ACC112 (cell line): Measurements from ENCODE around the gene MACF1.

ENCODE experiments used
- H2AFZ ChIP-seq: fragments of 200-600 bp; sonication (generic); one replicate; pipeline ENCODE4 v1.6.0; 2017; ENCODE audit warnings: antibody characterized with exemption, low read length; ENCODE audit not compliant: unreplicated experiment
- H3K27ac ChIP-seq: fragments of 200-600 bp; sonication (generic); 2 replicates; pipeline ENCODE4 v1.5.1; 2014; ENCODE audit warnings: low read depth, mild to moderate bottlenecking, antibody characterized with exemption, low read length, moderate library complexity
- H3K27me3 ChIP-seq: fragments of 200-600 bp; sonication (generic); 2 replicates; pipeline ENCODE4 v1.6.1; 2014; ENCODE audit warnings: mild to moderate bottlenecking, antibody characterized with exemption, low read length, moderate library complexity, mixed read lengths; ENCODE audit not compliant: insufficient read depth
- H3K36me3 ChIP-seq: fragments of 200-600 bp; sonication (generic); 2 replicates; pipeline ENCODE4 v1.6.1; 2016; ENCODE audit warnings: mild to moderate bottlenecking, antibody characterized with exemption, low read length, moderate library complexity, mixed read lengths; ENCODE audit not compliant: insufficient read depth
- H3K4me1 ChIP-seq: fragments of 200-600 bp; sonication (generic); one replicate; pipeline ENCODE4 v1.6.1; 2016; ENCODE audit warnings: low read length, mixed read lengths; ENCODE audit not compliant: insufficient read depth, unreplicated experiment, control insufficient read depth
- H3K4me3 ChIP-seq: fragments of 200-600 bp; sonication (generic); 2 replicates; pipeline ENCODE4 v1.5.1; 2014; ENCODE audit warnings: mild to moderate bottlenecking, low read depth, low read length
- H3K79me2 ChIP-seq: fragments of 200-600 bp; sonication (generic); one replicate; pipeline ENCODE4 v1.6.0; 2016; ENCODE audit warnings: low read length; ENCODE audit not compliant: control insufficient read depth, unreplicated experiment, insufficient read depth

MACF1 gene

DNA sequence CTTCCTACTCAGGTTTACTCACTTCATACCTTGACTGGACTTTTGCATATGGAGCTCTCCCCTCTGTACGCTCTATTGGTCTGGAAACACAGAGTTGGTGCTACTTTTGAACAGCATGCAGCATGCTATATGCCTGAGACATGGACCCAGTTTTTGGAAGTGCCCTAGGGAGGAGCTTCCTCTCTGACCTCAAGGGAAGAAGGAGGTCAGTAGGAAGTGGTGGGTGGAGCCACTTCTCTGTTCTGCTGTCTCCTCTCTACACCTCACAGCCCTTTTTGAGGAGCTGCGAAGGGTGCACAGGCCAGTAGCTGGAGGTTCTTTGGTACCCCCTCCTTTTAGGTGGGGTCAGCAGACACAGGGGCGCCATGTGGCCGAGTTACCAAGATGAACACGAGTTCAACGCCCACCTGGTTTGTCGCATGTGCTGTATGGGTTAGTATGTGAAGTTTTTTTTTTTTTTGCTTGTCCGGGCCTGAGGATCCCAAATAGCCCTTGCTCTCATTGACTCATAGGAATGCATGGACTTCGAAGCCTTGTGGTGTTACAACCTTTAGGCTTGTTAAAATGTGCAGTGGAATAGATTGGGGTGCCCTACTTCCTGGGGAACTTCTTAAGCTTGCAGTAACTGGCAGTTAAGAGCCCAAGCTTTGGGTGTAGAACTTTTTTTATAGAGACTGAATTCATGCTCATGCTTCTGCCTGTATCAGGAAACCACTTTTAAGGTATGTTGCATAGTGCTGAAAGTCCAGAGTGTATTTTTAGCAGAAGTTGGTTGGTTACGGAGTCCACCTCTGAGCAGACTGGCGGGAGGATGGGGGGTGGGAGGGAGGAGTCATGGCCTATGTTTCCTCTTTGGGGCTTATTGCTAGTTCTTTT lies 10.7 kb downstream of the MACF1 start:
- H3K27ac ChIP-seq = no peak overlapping the region
- H3K4me1 ChIP-seq = peaks cover 40% of the 10 kb centered on the region
- no peaks in the 10 kb centered on the region for H3K36me3 ChIP-seq
- H3K4me3 ChIP-seq = no peak overlapping the region
- H3K27me3 ChIP-seq = no peaks in the 10 kb centered on the region
- H2AFZ ChIP-seq = no peak overlapping the region
- H3K79me2 ChIP-seq = peaks cover 56% of the 10 kb centered on the region

DNA sequence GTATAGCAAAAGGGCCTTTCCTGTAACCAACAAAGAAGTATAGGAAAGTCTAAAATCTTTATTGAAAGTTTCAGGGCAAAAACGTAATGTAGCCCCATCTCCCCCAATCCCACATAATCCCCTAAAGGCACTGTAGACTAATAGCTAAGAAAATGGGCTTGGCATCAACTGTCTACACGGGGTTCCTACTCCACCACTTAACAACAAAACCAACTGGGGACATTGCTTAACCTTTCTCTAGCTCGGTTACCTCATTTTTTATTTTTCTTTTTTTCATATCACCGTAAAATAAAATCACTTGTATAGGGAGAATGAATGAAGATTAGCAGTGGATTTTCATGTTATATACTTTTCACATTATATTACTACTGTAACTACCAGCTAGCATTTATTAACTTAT lies 12.3 kb downstream of the MACF1 start:
- no peak overlapping the region for H3K4me3 ChIP-seq
- peaks cover 61% of the 10 kb centered on the region for H3K79me2 ChIP-seq
- H3K27me3 ChIP-seq = no peaks in the 10 kb centered on the region
- peaks cover 37% of the 10 kb centered on the region for H3K4me1 ChIP-seq
- H3K27ac ChIP-seq = no peak overlapping the region
- no peak overlapping the region for H2AFZ ChIP-seq
- no peaks in the 10 kb centered on the region for H3K36me3 ChIP-seq

DNA sequence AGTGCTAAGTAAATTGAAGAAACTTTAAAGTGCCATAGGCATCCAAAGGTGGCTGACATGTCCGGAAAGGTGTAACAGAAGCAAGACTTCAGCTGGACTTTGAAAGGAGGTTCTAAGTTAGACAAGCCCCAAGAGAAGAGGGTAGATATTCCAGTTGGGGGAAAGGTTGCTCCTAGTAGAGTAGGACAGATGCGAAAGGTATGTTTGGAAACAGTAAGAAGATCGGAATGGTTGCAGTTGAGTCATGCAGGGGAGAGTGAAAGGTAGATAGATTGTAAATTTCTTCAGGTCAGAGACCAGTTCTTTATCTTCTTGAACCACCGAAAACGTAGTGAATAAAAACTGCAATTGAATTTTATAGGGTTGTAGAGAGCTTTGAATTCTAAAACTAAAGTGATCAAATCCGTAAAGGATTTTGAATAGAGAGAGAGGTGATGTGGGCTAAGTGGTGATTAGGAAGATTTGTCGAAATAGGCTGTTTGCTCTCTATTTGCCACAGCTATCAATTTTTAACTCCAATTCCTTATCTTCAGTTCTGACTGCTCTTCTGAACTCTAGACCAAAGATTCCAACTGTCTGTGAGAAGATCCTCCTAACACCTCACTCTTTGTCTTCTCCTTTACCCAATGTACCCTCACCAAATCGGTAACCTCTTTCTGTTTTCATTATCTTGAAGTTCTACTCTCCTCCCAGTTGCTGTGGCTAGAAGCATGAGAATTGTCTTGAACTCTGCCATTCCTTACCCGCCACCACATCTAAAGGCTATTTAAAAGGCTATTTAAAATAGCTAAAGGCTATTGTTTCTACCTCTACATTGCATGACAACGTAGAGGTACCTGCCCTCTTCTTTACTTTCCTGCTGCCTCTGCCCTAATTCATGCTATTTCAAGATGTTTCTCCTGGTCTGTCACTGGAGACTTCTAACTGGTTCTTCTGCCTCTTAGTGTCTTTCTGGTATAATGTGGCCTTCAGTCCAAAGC lies 16.7 kb downstream of the MACF1 start:
- Histone ChIP-seq H3K79me2 (peaks cover 61% of the 10 kb centered on the region), H3K27ac (no peak overlapping the region), H3K4me3 (no peak overlapping the region), H3K36me3 (no peaks in the 10 kb centered on the region), H2AFZ (no peak overlapping the region), H3K27me3 (no peaks in the 10 kb centered on the region), H3K4me1 (no peaks in the 10 kb centered on the region)

DNA sequence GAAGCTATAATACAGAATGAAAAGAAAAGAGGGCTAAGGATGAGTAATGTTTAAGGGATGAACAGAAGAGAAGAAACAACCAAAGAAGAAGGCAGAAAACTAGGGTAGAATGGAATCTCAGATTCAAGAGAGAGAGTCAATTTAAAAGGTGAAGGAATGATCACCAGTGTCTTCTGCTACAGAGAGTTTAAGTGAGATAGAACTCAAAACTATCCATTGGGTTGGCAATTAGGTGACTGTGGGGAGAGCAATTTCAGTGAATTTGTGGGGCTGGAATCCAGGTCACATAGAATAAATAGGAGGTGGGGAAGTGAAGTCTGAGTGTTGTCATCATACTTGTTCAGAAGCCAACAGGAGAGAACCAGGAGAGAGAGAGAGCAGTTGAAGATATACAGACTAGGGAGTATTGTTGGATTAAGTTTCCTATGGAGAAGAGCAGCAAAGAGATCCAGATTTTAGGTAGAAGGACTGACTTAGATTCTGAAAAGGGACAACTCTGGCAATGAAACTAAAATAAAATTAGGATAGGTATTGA lies 19.9 kb downstream of the MACF1 start:
- H3K79me2 ChIP-seq = peaks cover 58% of the 10 kb centered on the region
- H3K36me3 ChIP-seq = no peaks in the 10 kb centered on the region
- no peaks in the 10 kb centered on the region for H3K4me1 ChIP-seq
- no peak overlapping the region for H3K4me3 ChIP-seq
- no peaks in the 10 kb centered on the region for H3K27me3 ChIP-seq
- H3K27ac ChIP-seq = no peak overlapping the region
- no peak overlapping the region for H2AFZ ChIP-seq

DNA sequence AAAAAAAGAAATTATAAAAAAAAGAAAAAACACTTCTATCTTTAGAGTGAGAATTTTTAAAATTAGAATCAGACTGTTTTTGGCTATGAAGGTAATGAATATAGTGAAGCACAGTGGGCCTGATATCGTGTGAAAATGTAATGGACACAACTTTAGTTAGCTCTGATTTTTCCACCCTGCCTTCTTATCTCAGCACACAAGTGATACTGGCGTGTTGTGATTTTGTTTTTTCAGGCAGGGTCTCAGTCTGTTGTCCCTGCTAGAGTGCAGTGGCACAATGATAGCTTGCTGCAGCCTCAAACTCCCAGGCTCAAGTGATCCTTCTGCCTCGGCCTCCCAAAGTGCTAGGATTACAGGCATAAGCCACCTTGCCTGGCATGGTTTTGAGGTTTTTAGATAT lies 22.3 kb downstream of the MACF1 start:
- Histone ChIP-seq H3K4me3 (no peak overlapping the region), H3K79me2 (peaks cover 63% of the 10 kb centered on the region), H3K4me1 (peaks cover 17% of the 10 kb centered on the region), H3K27ac (no peak overlapping the region), H3K36me3 (peaks cover 3% of the 10 kb centered on the region; the same call in 1 of the 2 replicates), H3K27me3 (no peaks in the 10 kb centered on the region), H2AFZ (no peak overlapping the region)

DNA sequence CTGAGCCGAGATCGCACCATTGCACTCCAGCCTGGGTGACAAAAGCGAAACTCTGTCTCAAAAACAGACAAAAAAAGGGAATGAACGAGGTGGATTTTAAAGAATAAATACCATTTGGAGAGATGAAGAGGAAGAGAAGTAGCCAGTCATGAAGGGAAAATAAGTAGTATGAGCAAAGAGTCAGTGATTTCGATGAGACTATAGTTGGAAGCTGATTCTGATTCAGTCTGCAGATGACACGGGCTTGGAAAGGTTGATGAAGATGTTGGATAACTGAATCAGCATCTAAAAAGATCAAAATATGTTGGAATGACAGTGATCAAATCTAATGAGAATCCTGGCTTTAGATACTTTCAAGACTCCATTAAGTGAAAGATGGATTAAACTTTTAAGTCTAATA lies 23.8 kb downstream of the MACF1 start:
- H3K36me3 ChIP-seq = peaks cover 8% of the 10 kb centered on the region
- no peak overlapping the region for H3K27ac ChIP-seq
- H2AFZ ChIP-seq = no peak overlapping the region
- H3K4me3 ChIP-seq = no peak overlapping the region
- peaks cover 52% of the 10 kb centered on the region for H3K79me2 ChIP-seq
- peaks cover 17% of the 10 kb centered on the region for H3K4me1 ChIP-seq
- H3K27me3 ChIP-seq = no peaks in the 10 kb centered on the region

DNA sequence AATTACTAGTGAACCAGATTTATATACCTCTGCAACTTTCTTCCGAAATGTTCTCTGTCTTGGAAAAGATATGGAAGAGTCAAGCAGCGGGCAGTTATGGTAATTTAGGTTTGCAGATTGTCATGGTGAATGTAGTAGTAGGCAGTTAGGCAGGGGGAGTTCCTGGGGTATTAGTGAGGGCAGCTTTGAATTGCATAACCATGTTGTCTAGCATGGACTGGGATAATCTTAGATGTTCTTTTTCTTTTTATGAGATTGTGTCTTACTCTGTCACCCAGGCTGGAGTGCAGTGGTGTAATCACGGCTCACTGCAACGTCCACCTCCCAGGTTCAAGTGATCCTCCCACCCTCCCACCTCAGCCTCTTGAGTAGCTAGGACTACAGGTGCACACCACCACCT lies 25.0 kb downstream of the MACF1 start:
- Histone ChIP-seq H3K79me2 (peaks cover 39% of the 10 kb centered on the region), H2AFZ (no peak overlapping the region), H3K4me3 (no peak overlapping the region), H3K27me3 (no peaks in the 10 kb centered on the region), H3K4me1 (peaks cover 17% of the 10 kb centered on the region), H3K36me3 (peaks cover 10% of the 10 kb centered on the region), H3K27ac (no peak overlapping the region)

DNA sequence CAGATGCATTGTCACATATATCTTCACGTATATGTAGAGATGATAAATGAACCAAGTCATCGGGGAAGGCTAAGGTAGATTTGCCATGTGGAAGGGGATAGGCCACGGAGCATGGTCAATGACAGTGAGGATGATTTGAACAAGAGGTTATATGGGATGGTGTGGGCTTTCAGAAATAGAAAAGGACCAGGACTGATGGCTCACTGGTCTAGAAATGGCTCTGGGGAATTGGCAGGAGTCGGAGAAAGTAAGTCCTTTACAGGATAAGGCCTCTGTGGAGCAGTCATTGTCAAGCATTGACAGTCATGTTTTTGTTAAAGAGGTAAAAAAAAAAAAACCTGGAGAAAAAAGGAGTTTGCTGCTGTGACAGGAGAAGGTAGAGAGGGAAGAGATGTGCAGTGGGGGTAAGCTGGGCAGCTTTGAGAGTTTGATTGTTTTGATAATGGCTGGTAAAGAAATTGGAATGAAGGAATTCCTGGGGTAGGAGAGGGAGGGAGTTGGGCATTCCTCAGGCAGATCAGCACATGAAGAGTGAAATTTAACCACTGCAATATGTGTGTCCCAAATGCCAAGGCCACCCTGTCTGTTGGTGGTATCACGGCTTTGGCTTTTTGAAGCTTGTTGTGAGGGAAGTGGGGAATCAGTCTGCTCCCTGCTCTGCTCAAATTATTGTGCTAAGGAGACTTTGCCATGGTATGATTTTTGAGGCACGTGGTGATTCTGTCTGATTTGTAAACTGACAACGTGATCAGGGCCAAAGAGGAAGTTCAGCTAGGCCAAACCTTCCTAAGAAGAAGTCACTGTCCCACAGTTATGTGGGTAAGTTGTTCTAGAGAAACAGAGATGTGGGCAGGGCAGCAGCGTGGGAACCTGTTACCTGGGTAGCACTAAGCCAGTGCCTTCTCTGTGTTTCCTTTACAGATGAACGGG lies 26.0 kb downstream of the MACF1 start:
- Histone ChIP-seq H3K79me2 (peaks cover 36% of the 10 kb centered on the region), H3K27me3 (no peaks in the 10 kb centered on the region), H2AFZ (no peak overlapping the region), H3K36me3 (peaks cover 10% of the 10 kb centered on the region), H3K27ac (peak overlapping the region; percentile 19; the same call in 1 of the 2 replicates), H3K4me1 (peaks cover 17% of the 10 kb centered on the region), H3K4me3 (no peak overlapping the region)

DNA sequence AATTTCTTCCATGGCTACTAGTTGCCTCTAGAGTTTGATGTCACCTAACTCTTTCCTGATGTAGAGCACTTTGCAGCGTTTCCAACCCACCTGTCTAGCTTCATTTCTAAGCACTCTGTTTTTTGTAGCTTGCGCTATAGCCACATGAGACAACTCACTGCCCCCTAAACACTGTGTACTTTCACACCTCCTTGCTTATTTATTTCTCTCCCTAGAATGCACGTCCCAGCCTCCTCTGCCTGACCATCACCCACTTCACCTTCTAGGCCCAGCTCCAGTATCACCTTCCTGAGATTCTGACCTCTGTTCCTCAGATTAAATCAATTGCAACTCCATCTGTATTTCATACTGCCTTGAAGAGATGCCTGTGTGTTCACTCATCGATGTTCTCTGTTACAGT lies 32.5 kb downstream of the MACF1 start:
- Histone ChIP-seq H3K4me1 (peaks cover 12% of the 10 kb centered on the region), H3K36me3 (peaks cover 12% of the 10 kb centered on the region), H2AFZ (no peak overlapping the region), H3K4me3 (no peak overlapping the region), H3K27me3 (no peaks in the 10 kb centered on the region), H3K27ac (no peak overlapping the region), H3K79me2 (peaks cover 9% of the 10 kb centered on the region)

DNA sequence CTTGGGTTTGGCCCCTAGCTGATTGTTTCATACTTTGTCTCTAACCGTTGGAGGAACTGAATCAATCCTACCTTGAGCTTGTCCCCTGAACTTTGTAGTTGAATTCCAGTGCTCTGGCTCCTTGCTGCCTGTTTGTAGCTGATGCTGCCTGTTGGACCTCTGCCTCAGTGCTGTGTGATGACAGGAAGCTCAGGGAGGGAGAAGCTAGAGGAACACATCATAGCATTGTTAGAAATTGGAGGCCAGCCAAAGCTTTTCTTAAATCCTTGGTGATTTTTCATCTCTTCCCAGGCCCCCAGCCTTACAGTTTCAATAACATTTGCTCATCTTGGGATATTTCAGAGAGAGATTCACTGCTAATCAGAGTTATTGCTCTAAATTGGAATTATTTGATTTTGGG lies 34.0 kb downstream of the MACF1 start:
- H2AFZ ChIP-seq = no peak overlapping the region
- peaks cover 12% of the 10 kb centered on the region for H3K4me1 ChIP-seq
- no peak overlapping the region for H3K4me3 ChIP-seq
- H3K27ac ChIP-seq = peak overlapping the region; percentile 2; the same call in 1 of the 2 replicates
- H3K27me3 ChIP-seq = no peaks in the 10 kb centered on the region
- peaks cover 9% of the 10 kb centered on the region for H3K79me2 ChIP-seq
- H3K36me3 ChIP-seq = peaks cover 5% of the 10 kb centered on the region
